GM12875 (cell line): Measurements from ENCODE around the gene LRRC4C.

Experiments used
- H3K4me3 ChIP-seq: one replicate; pipeline ENCODE4 v1.5.1; 2011; ENCODE audit warnings: low read depth, low read length, control low read depth
- TF ChIP-seq, protein P1 (sequence below): IDR thresholded peaks from 2 replicates; pipeline ENCODE4 v1.5.1; 2011; ENCODE audit warnings: low read depth, mild to moderate bottlenecking, control low read depth, inconsistent platforms, low read length, moderate library complexity, borderline replicate concordance; ENCODE audit not compliant: insufficient read depth

Gene LRRC4C

DNA sequence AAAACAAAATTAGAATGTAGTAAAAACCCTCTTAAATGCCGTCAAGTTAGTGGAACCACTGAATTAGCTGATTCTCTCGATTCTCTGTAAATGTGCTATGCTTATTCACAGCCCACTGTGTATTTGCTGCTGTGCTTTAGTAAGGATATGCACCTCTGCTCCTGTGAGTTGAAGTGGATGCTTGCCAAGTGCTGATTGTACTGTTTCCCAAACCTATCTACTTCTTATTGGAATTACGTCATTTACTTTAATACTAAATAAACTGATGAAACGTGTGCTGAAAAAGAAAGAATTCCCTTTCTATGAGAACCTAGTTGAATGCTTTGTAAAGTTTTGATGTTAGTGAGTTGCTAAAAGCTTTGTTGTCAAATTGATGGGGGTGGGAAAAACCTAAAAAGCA lies 158.4 kb downstream of the LRRC4C start:
- TF ChIP-seq, protein P1, sequence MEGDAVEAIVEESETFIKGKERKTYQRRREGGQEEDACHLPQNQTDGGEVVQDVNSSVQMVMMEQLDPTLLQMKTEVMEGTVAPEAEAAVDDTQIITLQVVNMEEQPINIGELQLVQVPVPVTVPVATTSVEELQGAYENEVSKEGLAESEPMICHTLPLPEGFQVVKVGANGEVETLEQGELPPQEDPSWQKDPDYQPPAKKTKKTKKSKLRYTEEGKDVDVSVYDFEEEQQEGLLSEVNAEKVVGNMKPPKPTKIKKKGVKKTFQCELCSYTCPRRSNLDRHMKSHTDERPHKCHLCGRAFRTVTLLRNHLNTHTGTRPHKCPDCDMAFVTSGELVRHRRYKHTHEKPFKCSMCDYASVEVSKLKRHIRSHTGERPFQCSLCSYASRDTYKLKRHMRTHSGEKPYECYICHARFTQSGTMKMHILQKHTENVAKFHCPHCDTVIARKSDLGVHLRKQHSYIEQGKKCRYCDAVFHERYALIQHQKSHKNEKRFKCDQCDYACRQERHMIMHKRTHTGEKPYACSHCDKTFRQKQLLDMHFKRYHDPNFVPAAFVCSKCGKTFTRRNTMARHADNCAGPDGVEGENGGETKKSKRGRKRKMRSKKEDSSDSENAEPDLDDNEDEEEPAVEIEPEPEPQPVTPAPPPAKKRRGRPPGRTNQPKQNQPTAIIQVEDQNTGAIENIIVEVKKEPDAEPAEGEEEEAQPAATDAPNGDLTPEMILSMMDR = no peak
- no peak overlapping the region for H3K4me3 ChIP-seq

DNA sequence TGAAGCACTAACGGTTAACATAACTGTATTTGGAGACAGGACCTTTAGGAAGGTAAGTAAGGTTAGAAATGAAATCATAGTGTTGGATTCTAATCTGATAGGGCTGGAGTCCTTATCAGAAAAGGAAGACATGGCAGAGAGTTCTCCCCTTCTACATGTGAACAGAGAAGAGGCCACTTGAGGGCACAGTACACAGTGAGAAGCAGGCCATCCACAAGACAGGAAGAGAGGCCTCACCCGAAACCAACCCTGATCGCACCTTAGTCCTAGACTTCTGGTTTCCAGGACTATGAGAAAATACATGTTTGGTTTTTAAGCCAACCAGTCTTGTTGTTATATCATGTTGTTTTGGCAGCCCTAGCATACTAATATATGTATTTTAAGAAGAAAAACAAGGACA lies 170.0 kb downstream of the LRRC4C start:
- TF ChIP-seq, protein P1 = no peak
- no peak overlapping the region for H3K4me3 ChIP-seq

DNA sequence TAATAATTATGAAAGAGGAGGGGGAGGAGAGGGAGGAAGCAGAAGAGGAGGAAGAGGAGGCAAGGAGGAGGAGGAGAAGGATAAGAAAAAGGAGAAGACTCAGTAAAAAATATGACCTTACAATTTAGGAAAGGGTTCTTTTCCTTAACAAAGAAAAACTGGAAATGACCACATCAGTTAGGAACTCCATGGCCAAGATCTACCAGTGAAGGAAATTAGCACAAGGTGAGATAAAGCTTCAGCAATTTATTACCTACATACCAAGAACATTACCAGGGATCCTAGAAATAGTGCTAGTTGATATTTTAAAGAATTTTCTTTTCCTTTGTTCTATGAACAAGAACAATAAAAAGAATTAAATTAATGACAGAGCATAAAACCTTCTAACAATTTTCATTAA lies 172.7 kb downstream of the LRRC4C start:
- H3K4me3 ChIP-seq = no peak overlapping the region
- TF ChIP-seq, protein P1 = no peak

DNA sequence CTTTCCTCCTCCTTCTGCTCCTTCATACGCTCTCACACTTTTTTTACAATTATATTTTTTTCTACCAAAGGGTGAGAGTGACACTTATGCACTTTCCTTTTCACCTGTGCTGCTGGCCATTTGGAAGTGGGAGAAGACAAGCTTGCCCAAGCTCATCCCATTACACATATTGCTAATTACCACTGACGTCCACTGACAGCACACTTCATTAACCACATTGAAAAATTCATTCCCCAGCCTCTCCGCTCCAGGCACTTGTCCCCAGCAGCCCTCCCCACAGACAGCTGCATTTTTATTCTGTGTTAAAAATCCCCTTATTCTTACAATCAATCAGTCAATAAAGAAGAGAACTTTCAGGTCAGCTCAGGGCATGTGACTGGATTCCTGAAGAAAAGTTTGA lies 175.1 kb downstream of the LRRC4C start:
- no peak overlapping the region for H3K4me3 ChIP-seq
- TF ChIP-seq, protein P1 = no peak

DNA sequence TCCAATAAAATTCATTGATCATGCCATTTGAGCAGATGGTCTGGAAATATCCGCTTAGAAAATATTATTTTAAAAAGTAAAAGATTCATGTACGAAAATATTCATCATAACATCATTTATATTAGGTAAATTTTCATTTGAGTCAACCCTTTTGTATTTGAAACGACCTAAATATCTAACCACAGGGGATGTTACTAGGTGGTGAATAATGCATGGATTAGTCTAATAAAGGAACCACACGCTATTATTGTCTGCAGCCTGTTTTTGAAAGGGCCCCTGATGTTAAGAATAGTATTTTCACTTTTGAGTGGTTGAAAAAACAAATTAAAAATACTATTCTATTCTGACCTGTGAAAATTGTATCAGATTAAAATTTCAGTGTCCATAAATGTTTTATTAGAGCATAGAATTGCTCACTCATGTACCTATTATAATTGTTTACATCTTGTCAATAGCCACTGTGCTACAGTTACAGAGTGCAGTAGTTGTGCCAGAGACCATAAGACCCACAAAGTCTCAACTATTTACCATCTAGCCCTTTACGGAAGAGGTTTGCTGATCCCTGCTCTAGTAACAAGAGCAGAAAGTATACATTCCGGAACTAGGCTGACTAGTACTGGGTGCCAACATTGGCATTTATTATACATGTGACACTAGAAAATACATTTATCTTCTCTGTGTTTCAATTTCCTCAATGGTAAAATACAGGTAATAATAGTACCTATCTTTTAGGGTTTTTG lies 176.1 kb downstream of the LRRC4C start:
- TF ChIP-seq, protein P1 = no peak
- no peak overlapping the region for H3K4me3 ChIP-seq

DNA sequence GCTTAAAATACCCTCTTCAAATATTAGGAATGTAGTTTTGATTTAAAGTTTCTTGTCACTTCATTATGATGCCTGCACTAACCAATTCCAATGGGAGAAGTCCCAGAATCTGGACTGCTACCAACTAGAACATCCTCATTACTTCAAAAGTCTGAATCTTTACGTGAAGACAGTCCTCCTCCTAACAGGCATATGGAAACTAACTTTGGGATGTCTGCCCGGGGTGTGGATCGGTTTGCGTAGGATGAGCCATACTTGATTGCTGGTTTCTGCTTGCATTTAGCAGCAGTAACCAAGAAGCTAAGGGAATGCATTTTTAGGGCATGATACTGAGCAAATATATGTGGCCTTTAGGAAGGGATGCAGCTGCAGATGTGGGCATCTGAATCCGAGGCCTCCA lies 177.1 kb downstream of the LRRC4C start:
- TF ChIP-seq, protein P1 = no peak
- no peak overlapping the region for H3K4me3 ChIP-seq

DNA sequence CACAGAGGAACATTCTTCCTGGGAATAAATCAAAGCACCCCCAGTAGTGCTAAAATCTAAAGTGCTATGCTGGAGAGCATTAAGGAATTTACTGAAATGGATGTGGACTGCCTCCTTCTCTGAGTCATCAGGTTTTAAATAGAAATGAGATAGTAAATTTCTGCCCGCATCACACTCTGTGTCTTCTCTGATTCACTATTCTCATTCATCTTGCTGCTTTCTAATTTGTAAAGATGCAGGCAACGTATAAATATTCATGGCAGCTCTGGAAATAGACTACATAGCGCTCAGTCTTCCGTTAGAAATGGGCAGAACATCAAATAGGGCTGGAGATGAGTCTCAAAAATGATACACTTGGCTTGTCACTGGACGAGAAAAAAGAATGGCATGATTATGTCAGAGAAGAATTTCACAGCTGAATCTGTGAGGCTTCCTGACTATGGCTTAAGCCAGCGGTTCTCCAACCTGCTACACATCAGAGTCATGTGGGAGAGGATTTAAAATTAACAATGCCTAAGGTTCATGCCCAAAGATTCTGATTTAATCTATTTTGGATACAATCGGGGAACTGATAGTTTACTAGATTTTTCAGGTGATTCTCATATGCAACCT lies 178.2 kb downstream of the LRRC4C start:
- no peak overlapping the region for H3K4me3 ChIP-seq
- TF ChIP-seq, protein P1 = no peak
